NOMO-1 treated with dmso at 0.1 percent for 144 hours (cell line): Measurements from ENCODE around the gene CTNND1.

Experiments
- DNase-seq: peaks from one replicate; lab custom pipeline; 2025; ENCODE audit not compliant: unreplicated experiment; lab: John Stamatoyannopoulos, UW

The CTNND1 gene

DNA sequence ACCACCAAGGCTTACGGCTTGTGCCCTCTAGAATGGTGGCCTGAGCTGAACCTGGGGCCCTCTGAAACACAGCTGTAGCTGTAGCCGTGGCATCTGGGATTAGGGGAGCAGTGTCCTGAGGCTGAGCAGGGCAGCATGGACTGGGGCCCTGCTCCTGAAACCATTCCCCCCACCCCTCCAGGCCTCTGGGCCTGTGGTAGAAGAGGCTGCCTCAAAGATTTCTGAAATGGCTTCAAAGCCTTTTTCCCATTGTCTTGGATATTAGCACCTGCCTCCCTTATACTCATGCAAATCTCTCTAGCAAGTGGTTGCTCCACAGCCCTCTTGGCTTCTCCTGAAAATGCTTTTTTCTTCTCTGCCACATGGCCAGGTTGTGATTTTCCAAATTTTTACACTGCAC is 106.9 kb downstream of the CTNND1 start:
- DNase-seq: no peak
